Naive B cell (primary cell): ENCODE data around the gene EHD4. TPM values are rescaled to one million over a fixed set of nuclear protein-coding genes. Genes with fewer than 3 reads are reported as not detected.

Experiments used
- ATAC-seq, 2 donors: fragments of 150-1000 bp; cut with Tn5 transposase; 2 replicates each; pipeline ENCODE4 v1.10.0; 2021; ENCODE audit warnings: low read depth in 2 of 2, mild to moderate bottlenecking in 2 of 2, moderate library complexity in 2 of 2
- DNase-seq: peaks from one replicate; pipeline ENCODE4 v3.0.0; 2022
- H3K27ac Mint-ChIP-seq, 6 donors: one replicate each; pipeline ENCODE4 v1.8.0; 2020 to 2022; ENCODE audit warnings: mild to moderate bottlenecking in 6 of 6, mixed read lengths in 6 of 6, moderate library complexity in 5 of 6, inconsistent platforms in 2 of 6
- H3K27me3 Mint-ChIP-seq, 3 donors: one replicate each; pipeline ENCODE4 v1.8.0; 2021 to 2022; ENCODE audit warnings: mixed read lengths in 3 of 3, mild to moderate bottlenecking in 1 of 3
- H3K36me3 Mint-ChIP-seq, 2 donors: one replicate each; pipeline ENCODE4 v1.8.0; 2020 to 2022; ENCODE audit warnings: mixed read lengths in 2 of 2, inconsistent platforms in 1 of 2, mild to moderate bottlenecking in 1 of 2
- H3K4me1 Mint-ChIP-seq, 3 donors: one replicate each; pipeline ENCODE4 v1.8.0; 2020 to 2022; ENCODE audit warnings: mixed read lengths in 3 of 3, inconsistent platforms in 1 of 3, mild to moderate bottlenecking in 1 of 3, moderate library complexity in 1 of 3
- H3K4me3 Mint-ChIP-seq, 8 donors: one replicate each; pipeline ENCODE4 v1.8.0; 2020 to 2022; ENCODE audit warnings: mild to moderate bottlenecking in 8 of 8, mixed read lengths in 8 of 8, moderate library complexity in 8 of 8, inconsistent platforms in 2 of 8
- H3K9me3 Mint-ChIP-seq, 7 donors: one replicate each; pipeline ENCODE4 v1.8.0; 2020 to 2022; ENCODE audit warnings: mixed read lengths in 7 of 7, mild to moderate bottlenecking in 5 of 7, inconsistent platforms in 2 of 7, moderate library complexity in 1 of 7
- polyA plus RNA-seq, 6 donors: library from polyadenylated mRNA; unstranded; fragments of 300-500 nt; fragmentation: Illumina TruSeq; gene quantifications; one replicate each; pipeline ENCODE4 v1.2.3, GENCODE V29; 2021; ENCODE audit warnings: low read depth in 6 of 6

The EHD4 gene
- polyA plus RNA-seq, 6 donors from 2014 or later = 4.1 to 9.2 (median 6.9) TPM

- Mint-ChIP-seq H3K27me3 (peaks cover 0 to 18% (median 15%) of the 10 kb centered on the region in 3 donors), H3K36me3 (no peaks in the 10 kb centered on the region), H3K27ac (no peak overlapping the region), H3K4me3 (no peak overlapping the region), H3K4me1 (peaks cover 5 to 17% (median 11%) of the 10 kb centered on the region in 3 donors), H3K9me3 (no peaks in the 10 kb centered on the region)
- ATAC-seq (no peak), DNase-seq (no peak)
These were observed 98.6 kb downstream of the EHD4 start for GRCh38 chr15:41873711-41874110.

GRCh38 chr15:41872166-41872747 is 100.1 kb downstream of the EHD4 start:
- peaks cover 5 to 18% (median 14%) of the 10 kb centered on the region in 3 donors for H3K4me1 Mint-ChIP-seq
- H3K4me3 Mint-ChIP-seq = no peak overlapping the region
- ATAC-seq = no peak
- H3K27me3 Mint-ChIP-seq = peaks cover 0 to 17% (median 17%) of the 10 kb centered on the region in 3 donors
- no peaks in the 10 kb centered on the region for H3K9me3 Mint-ChIP-seq
- no peak for DNase-seq
- no peak overlapping the region for H3K27ac Mint-ChIP-seq
- H3K36me3 Mint-ChIP-seq = no peaks in the 10 kb centered on the region

GRCh38 chr15:41871175-41871905 is 101.0 kb downstream of the EHD4 start:
- H3K4me3 Mint-ChIP-seq = no peak overlapping the region
- H3K27ac Mint-ChIP-seq = peak overlapping the region in 1 of 6 donors; percentile 53
- H3K27me3 Mint-ChIP-seq = peaks cover 0 to 17% (median 17%) of the 10 kb centered on the region in 3 donors
- no peaks in the 10 kb centered on the region for H3K36me3 Mint-ChIP-seq
- no peak for ATAC-seq
- no peak for DNase-seq
- H3K4me1 Mint-ChIP-seq = peaks cover 5 to 17% (median 13%) of the 10 kb centered on the region in 3 donors
- H3K9me3 Mint-ChIP-seq = no peaks in the 10 kb centered on the region

GRCh38 chr15:41870689-41871081 is 101.7 kb downstream of the EHD4 start:
- Mint-ChIP-seq H3K4me1 (peaks cover 0 to 11% (median 7%) of the 10 kb centered on the region in 3 donors), H3K27ac (peak overlapping the region in 1 of 6 donors; percentile 54), H3K36me3 (no peaks in the 10 kb centered on the region), H3K27me3 (peaks cover 0 to 17% (median 17%) of the 10 kb centered on the region in 3 donors), H3K4me3 (peak overlapping the region in 1 of 8 donors; percentile 52), H3K9me3 (no peaks in the 10 kb centered on the region)
- no peak for DNase-seq
- no peak for ATAC-seq

- Mint-ChIP-seq H3K27me3 (peaks cover 0 to 17% (median 17%) of the 10 kb centered on the region in 3 donors), H3K9me3 (no peaks in the 10 kb centered on the region), H3K27ac (peak overlapping the region in 2 of 6 donors; percentile 54 to 58), H3K36me3 (no peaks in the 10 kb centered on the region), H3K4me3 (peak overlapping the region in 1 of 8 donors; percentile 52), H3K4me1 (peaks cover 0 to 4% (median 2%) of the 10 kb centered on the region in 3 donors)
- ATAC-seq (no peak), DNase-seq (no peak)
These were observed 102.3 kb downstream of the EHD4 start for GRCh38 chr15:41869770-41870688.

- peaks cover 0 to 4% (median 2%) of the 10 kb centered on the region in 3 donors for H3K4me1 Mint-ChIP-seq
- DNase-seq (no peak), ATAC-seq (no peak)
- H3K36me3 Mint-ChIP-seq = no peaks in the 10 kb centered on the region
- no peak overlapping the region for H3K27ac Mint-ChIP-seq
- H3K27me3 Mint-ChIP-seq = peaks cover 0 to 14% (median 9%) of the 10 kb centered on the region in 3 donors
- no peak overlapping the region for H3K4me3 Mint-ChIP-seq
- H3K9me3 Mint-ChIP-seq = no peaks in the 10 kb centered on the region
These were observed 104.0 kb downstream of the EHD4 start for GRCh38 chr15:41868321-41868720.

GRCh38 chr15:41866872-41867579 is 105.3 kb downstream of the EHD4 start:
- peaks cover 0 to 4% (median 2%) of the 10 kb centered on the region in 3 donors for H3K4me1 Mint-ChIP-seq
- H3K27ac Mint-ChIP-seq = no peak overlapping the region
- no peak overlapping the region for H3K4me3 Mint-ChIP-seq
- no peaks in the 10 kb centered on the region for H3K9me3 Mint-ChIP-seq
- ATAC-seq = no peak
- peaks cover 0 to 5% (median 0%) of the 10 kb centered on the region in 3 donors for H3K27me3 Mint-ChIP-seq
- no peak for DNase-seq
- H3K36me3 Mint-ChIP-seq = no peaks in the 10 kb centered on the region

GRCh38 chr15:41866263-41866703 is 106.1 kb downstream of the EHD4 start:
- no peaks in the 10 kb centered on the region for H3K9me3 Mint-ChIP-seq
- H3K27ac Mint-ChIP-seq = no peak overlapping the region
- no peaks in the 10 kb centered on the region for H3K36me3 Mint-ChIP-seq
- peaks cover 0 to 4% (median 2%) of the 10 kb centered on the region in 3 donors for H3K4me1 Mint-ChIP-seq
- DNase-seq = no peak
- no peak overlapping the region for H3K4me3 Mint-ChIP-seq
- ATAC-seq = no peak
- H3K27me3 Mint-ChIP-seq = peaks cover 0 to 5% (median 0%) of the 10 kb centered on the region in 3 donors

GRCh38 chr15:41865490-41866055 is 106.8 kb downstream of the EHD4 start:
- H3K36me3 Mint-ChIP-seq = no peaks in the 10 kb centered on the region
- DNase-seq (no peak), ATAC-seq (no peak)
- no peak overlapping the region for H3K4me3 Mint-ChIP-seq
- peak overlapping the region in 1 of 6 donors; percentile 63 for H3K27ac Mint-ChIP-seq
- peaks cover 0 to 5% (median 0%) of the 10 kb centered on the region in 3 donors for H3K27me3 Mint-ChIP-seq
- peaks cover 0 to 4% (median 2%) of the 10 kb centered on the region in 3 donors for H3K4me1 Mint-ChIP-seq
- H3K9me3 Mint-ChIP-seq = no peaks in the 10 kb centered on the region

GRCh38 chr15:41862515-41863116 is 109.7 kb downstream of the EHD4 start:
- no peak for DNase-seq
- Mint-ChIP-seq H3K36me3 (no peaks in the 10 kb centered on the region), H3K9me3 (no peaks in the 10 kb centered on the region), H3K4me3 (no peak overlapping the region), H3K27ac (no peak overlapping the region), H3K4me1 (peaks cover 0 to 2% (median 0%) of the 10 kb centered on the region in 3 donors), H3K27me3 (no peaks in the 10 kb centered on the region)
- ATAC-seq = no peak

GRCh38 chr15:41861736-41862356 is 110.5 kb downstream of the EHD4 start:
- DNase-seq = no peak

More at GRCh38 chr15:41861736-41862356, 110.5 kb downstream of the EHD4 start:
- Mint-ChIP-seq H3K27me3 (no peaks in the 10 kb centered on the region), H3K27ac (peak overlapping the region in 1 of 6 donors; percentile 95), H3K4me3 (no peak overlapping the region), H3K36me3 (no peaks in the 10 kb centered on the region), H3K4me1 (no peaks in the 10 kb centered on the region), H3K9me3 (no peaks in the 10 kb centered on the region)
- no peak for ATAC-seq
